Lower leg skin (tissue), 4 donors: ENCODE results near the gene RBM27. TPM values are rescaled to one million over a fixed set of nuclear protein-coding genes. Genes with fewer than 3 reads are reported as not detected.
"Not testable (repeated sequence)": the region's sequence is repeated elsewhere in the genome, so short reads cannot be mapped to it uniquely, and the experiment has no call there.

Source experiments
- DNase-seq, 2 donors: peaks; one replicate each; pipeline ENCODE4 v3.0.0-alpha.2; 2019; ENCODE audit warnings: low spot score in 2 of 2
- H3K4me3 ChIP-seq: fragments of 200-600 bp; sonication (generic); 2 replicates; pipeline ENCODE4 v1.5.1; 2017; ENCODE audit warnings: mild to moderate bottlenecking, low read depth; ENCODE audit not compliant: poor library complexity, severe bottlenecking
- CTCF ChIP-seq, 3 donors: fragments of 450-650 bp; IDR thresholded peaks; one replicate each; pipeline ENCODE4 v1.5.1; 2016; ENCODE audit warnings: antibody characterized with exemption in 3 of 3, mild to moderate bottlenecking in 3 of 3, moderate library complexity in 2 of 3
- POLR2A ChIP-seq, 2 donors: fragments of 450-650 bp; IDR thresholded peaks; one replicate each; pipeline ENCODE4 v1.6.1; 2016 to 2017; ENCODE audit warnings: antibody characterized with exemption in 2 of 2, mild to moderate bottlenecking in 1 of 2, moderate library complexity in 1 of 2
- WGBS, 2 donors: methylation state at CpG; one replicate each; pipeline ENCODE4 v1.1.5; 2018; 5-methylcytosine and 5-hydroxymethylcytosine counted together
- intact Hi-C: fragments of 100-400 bp; cut with DNase I; formaldehyde crosslinking; loops from one replicate; pipeline ENCODE4 v1.15.0; 2023; ENCODE audit warnings: low total_unique reads
- total RNA-seq, 4 donors: library from RNA; depleted of rRNA; stranded (reverse); fragments of >200 nt; gene quantifications; one replicate each; pipeline ENCODE4 v1.1.0, GENCODE V29; 2016

Gene RBM27
- total RNA-seq, 4 donors from 2014 or later = 16.1 to 20.7 (median 18.1) TPM

- WGBS, 2 donors = 1% methylated on average over 21 of the region's 21 CpGs
- peak overlapping the region; percentile 68 for H3K4me3 ChIP-seq
- no peak for TF ChIP-seq CTCF (IDR thresholded peaks at IDR 0.05)
- TF ChIP-seq POLR2A (IDR thresholded peaks at IDR 0.05) = no peak
- intact Hi-C loops = no loop called here
- DNase-seq = no peak
These were observed 427 bp downstream of the RBM27 start for GRCh38 chr5:146203872-146204192.

GRCh38 chr5:146205499-146206202 is 2.2 kb downstream of the RBM27 start:
- intact Hi-C loops = no loop called here
- WGBS, 2 donors = 81 to 87% methylated on average over 11 of the region's 11 CpGs
- DNase-seq = no peak
- TF ChIP-seq CTCF (IDR thresholded peaks at IDR 0.05) (no peak), POLR2A (IDR thresholded peaks at IDR 0.05) (no peak)
- H3K4me3 ChIP-seq = no peak overlapping the region

GRCh38 chr5:146206257-146206656 is 2.9 kb downstream of the RBM27 start:
- TF ChIP-seq POLR2A (IDR thresholded peaks at IDR 0.05) = no peak
- no peak for TF ChIP-seq CTCF (IDR thresholded peaks at IDR 0.05)
- intact Hi-C loops = no loop called here
- H3K4me3 ChIP-seq = no peak overlapping the region
- 64 to 68% methylated on average over 2 of the region's 2 CpGs for whole genome bisulfite sequencing, 2 donors
- DNase-seq = no peak

- 91 to 92% methylated on average over 3 of the region's 3 CpGs for WGBS, 2 donors
- DNase-seq = no peak
- intact Hi-C loops = no loop called here
- no peak overlapping the region for H3K4me3 ChIP-seq
- TF ChIP-seq POLR2A (IDR thresholded peaks at IDR 0.05) (no peak), CTCF (IDR thresholded peaks at IDR 0.05) (no peak)
These were observed 5.6 kb downstream of the RBM27 start for GRCh38 chr5:146208916-146209522.

GRCh38 chr5:146209714-146210113 is 6.3 kb downstream of the RBM27 start:
- DNase-seq = no peak
- TF ChIP-seq POLR2A (IDR thresholded peaks at IDR 0.05) = no peak
- TF ChIP-seq CTCF (IDR thresholded peaks at IDR 0.05) = no peak
- WGBS, 2 donors = 75 to 77% methylated on average over 2 of the region's 2 CpGs

GRCh38 chr5:146210810-146211209 is 7.4 kb downstream of the RBM27 start:
- H3K4me3 ChIP-seq, DNase-seq, intact Hi-C loops: not testable (repeated sequence)
- WGBS, 2 donors = 94% methylated on average over 13 of the region's 13 CpGs

More at GRCh38 chr5:146209714-146210113, 6.3 kb downstream of the RBM27 start:
- H3K4me3 ChIP-seq = no peak overlapping the region
- intact Hi-C loops = no loop called here
